ENCODE data around the gene TNFSF15.

The TNFSF15 gene

GRCh38 chr9:114787214-114787613 is 18.6 kb downstream of the TNFSF15 start:
- no peak for FAIRE-seq

GRCh38 chr9:114785866-114786650 is 19.8 kb downstream of the TNFSF15 start:
- no peak for FAIRE-seq

- FAIRE-seq = no peak
These were observed 21.0 kb downstream of the TNFSF15 start for GRCh38 chr9:114784721-114785279.

DNA sequence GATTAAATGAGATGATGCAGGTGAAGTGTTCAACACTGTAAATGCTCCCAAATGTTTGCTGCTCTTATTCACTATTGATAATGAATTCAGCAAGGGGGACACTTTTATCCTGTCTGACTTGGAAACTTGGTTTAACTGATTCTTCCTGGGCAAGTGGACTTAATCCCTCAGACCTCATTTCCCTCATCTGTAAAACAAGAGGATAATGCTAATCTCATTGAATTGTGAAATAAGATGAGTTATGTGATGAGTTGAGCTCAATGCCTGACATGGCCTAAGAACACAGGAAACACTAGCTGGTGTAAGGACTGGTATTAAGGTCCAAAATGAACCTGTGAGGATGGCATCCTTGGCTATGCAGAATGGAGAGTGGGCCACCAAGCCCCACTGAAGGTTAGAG is 23.3 kb downstream of the TNFSF15 start:
- no peak for FAIRE-seq

DNA sequence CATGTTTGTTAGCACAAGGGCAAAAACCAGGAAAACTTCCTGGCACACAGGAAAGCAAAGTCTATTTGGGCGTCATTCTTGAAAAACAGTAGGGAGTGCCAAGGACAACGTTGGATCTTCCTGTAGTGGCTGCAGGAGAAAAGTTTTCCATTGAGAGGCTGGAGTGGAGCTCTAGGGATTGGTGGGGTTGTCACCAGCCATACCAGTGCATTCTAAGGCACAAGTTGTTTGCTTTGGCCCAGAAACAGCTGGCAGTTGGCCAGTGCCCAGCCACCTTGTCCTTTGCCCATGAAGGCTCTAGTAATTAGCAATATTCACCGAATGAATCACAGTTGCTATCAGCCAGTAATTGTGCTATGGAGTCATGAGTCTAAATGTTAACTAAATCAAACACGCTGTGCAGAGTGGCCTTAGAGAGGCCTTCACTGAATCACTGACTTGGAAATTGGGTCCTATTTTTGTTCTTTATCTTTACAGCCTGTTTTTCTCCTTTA is 26.4 kb downstream of the TNFSF15 start:
- no peak for FAIRE-seq

DNA sequence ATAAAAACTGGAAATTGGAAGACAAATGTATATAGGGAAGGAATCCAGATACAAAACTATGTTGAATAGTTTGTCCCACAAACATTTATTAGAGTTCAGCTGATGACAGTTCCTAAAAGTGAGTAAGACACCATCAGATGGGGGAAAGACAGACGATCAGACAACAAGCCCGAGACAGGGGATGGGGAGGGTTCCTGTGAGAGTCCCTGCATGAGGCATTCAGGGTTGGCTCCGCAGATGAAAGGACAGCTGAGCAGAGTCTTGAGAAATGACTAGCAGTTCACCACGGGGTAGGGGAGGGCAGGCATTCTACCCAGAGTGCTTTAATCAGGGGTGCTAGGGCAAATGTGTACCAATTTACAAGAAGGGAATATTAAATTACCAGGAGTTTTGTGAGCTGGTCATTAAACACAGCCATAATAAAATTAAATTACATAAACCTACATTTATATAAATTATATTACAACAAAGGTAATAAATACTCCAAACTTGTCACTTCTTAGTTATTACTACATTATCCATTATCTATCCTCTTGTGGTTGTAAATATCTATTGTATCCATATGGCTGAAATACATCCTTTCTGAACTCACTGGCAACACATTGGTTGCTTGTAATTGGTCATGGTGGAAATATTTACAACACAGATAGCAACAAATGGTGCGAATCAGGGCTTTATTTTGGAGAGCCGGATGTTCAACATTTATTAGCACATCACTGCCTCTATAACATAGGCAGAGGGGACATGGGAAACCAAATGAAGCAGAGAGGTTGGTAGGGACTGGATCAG is 27.8 kb downstream of the TNFSF15 start:
- FAIRE-seq = no peak

- FAIRE-seq = no peak
These were observed 29.0 kb downstream of the TNFSF15 start for GRCh38 chr9:114776683-114777399.

- FAIRE-seq = no peak
These were observed 29.9 kb downstream of the TNFSF15 start for GRCh38 chr9:114775981-114776380.

GRCh38 chr9:114775121-114775520 is 30.7 kb downstream of the TNFSF15 start:
- FAIRE-seq = no peak

DNA sequence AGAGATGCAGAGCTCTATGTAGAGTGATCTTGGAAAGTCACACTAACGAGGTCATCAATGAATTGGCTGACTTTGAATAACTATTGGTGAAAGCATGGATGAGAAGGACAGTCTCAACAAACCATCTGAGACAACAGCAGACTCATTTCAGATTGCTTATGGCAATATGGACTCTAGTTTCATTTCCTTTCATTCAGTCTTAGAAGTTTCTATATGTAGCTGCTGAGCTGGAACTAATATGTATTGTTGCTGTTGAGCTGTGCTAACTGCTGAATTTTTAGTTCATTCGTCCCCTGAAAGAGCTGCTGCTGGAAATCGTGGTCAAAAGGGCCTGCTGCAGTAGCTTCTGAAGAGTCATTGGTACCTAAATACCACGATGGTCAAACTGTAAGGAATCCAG is 31.3 kb downstream of the TNFSF15 start:
- FAIRE-seq = no peak

DNA sequence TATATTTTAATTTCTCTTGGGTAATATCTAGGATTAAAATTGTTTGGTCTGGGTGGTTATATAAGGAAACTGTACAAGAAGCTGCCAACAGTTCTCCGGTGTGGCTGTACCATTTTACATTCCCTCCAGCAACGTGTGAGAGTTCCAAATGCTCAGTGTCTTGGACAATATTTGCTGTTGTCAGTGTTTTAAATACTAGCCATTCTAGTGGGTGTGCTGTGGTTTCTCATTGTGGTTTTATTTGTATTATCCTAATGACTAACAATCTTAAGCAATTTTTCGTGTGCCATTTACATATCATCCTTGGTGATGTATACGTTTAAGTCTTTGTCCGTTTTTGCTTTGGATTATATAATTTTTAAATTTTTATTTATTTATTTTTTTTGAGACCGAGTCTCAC is 34.0 kb downstream of the TNFSF15 start:
- no peak for FAIRE-seq

GRCh38 chr9:114770991-114771390 is 34.8 kb downstream of the TNFSF15 start:
- no peak for FAIRE-seq

GRCh38 chr9:114769624-114770023 is 36.2 kb downstream of the TNFSF15 start:
- no peak for FAIRE-seq

- FAIRE-seq = no peak
These were observed 42.6 kb downstream of the TNFSF15 start for GRCh38 chr9:114763220-114763619.

- no peak for FAIRE-seq
These were observed 44.3 kb downstream of the TNFSF15 start for GRCh38 chr9:114761523-114761922.

- no peak for FAIRE-seq
These were observed 46.1 kb downstream of the TNFSF15 start for GRCh38 chr9:114759512-114760341.

DNA sequence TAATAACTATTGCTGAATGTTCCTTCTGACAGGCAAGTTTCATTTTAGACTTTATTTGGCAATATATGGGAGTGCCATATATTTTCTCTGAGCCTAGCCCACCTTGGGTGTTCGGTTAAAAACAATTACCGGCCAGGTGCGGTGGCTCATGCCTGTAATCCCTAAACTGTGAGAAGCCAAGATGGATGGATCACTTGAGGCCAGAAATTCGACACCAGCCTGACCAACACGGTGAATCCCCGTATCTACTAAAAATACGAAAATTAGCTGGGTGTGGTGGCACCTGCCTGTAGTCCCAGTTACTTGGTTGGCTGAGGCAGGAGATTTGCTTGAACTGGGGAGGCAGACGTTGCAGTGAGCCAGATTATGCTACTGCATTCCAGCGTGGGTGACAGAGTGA is 47.9 kb downstream of the TNFSF15 start:
- no peak for FAIRE-seq

- FAIRE-seq = no peak
These were observed 48.4 kb downstream of the TNFSF15 start for GRCh38 chr9:114757395-114757794.

DNA sequence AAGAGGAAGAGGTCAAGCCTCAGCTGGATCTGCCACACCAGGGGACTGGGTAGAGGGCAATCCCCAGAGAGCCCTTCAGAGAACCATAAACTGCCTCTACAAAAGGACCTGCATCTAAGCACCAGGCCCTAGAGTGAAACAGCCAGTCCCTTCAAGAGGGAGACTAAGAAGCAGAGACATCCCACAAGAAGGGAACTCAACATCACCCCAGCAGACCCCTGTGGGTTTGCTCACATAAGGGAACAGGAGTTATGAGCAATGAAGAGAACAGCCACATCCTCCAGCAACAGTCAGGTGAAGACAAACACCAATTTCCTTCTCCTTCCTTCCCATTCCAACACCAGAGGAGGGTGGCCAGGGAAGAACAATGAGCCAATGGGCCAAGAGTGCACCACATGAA is 48.9 kb downstream of the TNFSF15 start:
- no peak for FAIRE-seq

GRCh38 chr9:114754581-114754980 is 51.3 kb downstream of the TNFSF15 start:
- FAIRE-seq = no peak

DNA sequence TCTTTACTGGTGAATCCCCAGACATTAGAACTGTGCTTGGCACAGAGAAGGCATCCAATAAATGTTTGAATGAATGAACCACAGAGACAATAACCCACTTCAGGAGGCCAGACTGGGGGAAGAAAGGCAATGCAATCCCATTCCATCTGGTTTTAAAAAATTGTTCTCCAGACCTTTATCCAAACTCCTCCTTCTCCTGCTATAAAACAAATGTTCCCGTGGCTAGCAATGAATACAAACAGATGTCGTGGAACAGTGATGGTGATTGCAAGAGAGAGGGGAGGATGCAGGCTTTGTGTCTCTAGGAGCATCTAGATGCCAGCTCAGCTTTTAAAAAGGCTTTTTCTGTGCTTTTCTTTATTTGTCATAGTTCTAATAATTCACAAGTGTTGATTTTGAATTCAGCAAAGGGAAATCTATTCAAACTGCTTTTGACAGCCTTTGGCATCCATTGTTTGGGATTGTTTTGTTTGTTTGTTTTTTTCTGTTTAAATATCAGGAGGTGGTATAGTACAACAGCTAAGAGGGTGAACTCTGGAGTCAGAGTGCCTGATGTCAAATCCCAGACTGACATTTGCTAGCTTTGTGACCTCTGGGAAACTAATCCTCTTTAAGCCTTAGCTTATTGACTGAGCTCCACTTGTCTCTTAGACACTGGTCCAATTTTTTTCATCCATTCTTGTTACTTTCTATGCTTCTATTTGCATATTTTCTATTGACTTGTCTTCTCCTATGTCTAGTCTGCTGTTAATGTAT is 59.1 kb downstream of the TNFSF15 start:
- no peak for FAIRE-seq
